WTC11 (cell line): ENCODE measurements around the gene SPAG9. TPM values are rescaled to one million over a fixed set of nuclear protein-coding genes. Genes with fewer than 3 reads are reported as not detected.

Experiments used
- CBFB ChIP-seq: sonication (generic); formaldehyde crosslinking; IDR thresholded peaks from 2 replicates; pipeline ENCODE4 v1.8.1; 2022; ENCODE audit warnings: mild to moderate bottlenecking, low read depth, missing genetic modification reagents
- E2F5 ChIP-seq: sonication (generic); formaldehyde crosslinking; IDR thresholded peaks from 2 replicates; pipeline ENCODE4 v1.8.1; 2022; ENCODE audit warnings: mild to moderate bottlenecking, moderate library complexity, missing genetic modification reagents
- EMX1 ChIP-seq: fragments of 250-450 bp; sonication (Bioruptor Pico); IDR thresholded peaks from 2 replicates; pipeline ENCODE4 v1.8.0; 2021; ENCODE audit warnings: mild to moderate bottlenecking
- ESRRA ChIP-seq: sonication (generic); formaldehyde crosslinking; IDR thresholded peaks from 2 replicates; pipeline ENCODE4 v1.8.1; 2022; ENCODE audit warnings: mild to moderate bottlenecking, missing genetic modification reagents, borderline replicate concordance
- ETV6 ChIP-seq: sonication (generic); formaldehyde crosslinking; IDR thresholded peaks from 2 replicates; pipeline ENCODE4 v1.8.1; 2022; ENCODE audit warnings: mild to moderate bottlenecking, missing genetic modification reagents
- FOXP4 ChIP-seq: sonication (generic); formaldehyde crosslinking; IDR thresholded peaks from 2 replicates; pipeline ENCODE4 v1.8.0; 2022; ENCODE audit warnings: mild to moderate bottlenecking, missing genetic modification reagents
- GABPB1 ChIP-seq: sonication (generic); formaldehyde crosslinking; IDR thresholded peaks from 2 replicates; pipeline ENCODE4 v1.8.1; 2023; ENCODE audit warnings: mild to moderate bottlenecking, missing genetic modification reagents
- GTF2I ChIP-seq: fragments of 250-450 bp; sonication (Bioruptor Pico); conservative IDR thresholded peaks from 2 replicates; pipeline ENCODE4 v1.4.0; 2021; ENCODE audit warnings: mild to moderate bottlenecking
- IRF1 ChIP-seq: sonication (generic); formaldehyde crosslinking; IDR thresholded peaks from 2 replicates; pipeline ENCODE4 v1.8.0; 2023; ENCODE audit warnings: missing genetic modification reagents
- MAX ChIP-seq: sonication (generic); formaldehyde crosslinking; IDR thresholded peaks from 2 replicates; pipeline ENCODE4 v1.8.0; 2022; ENCODE audit warnings: mild to moderate bottlenecking, missing genetic modification reagents
- MYBL2 ChIP-seq: sonication (generic); formaldehyde crosslinking; IDR thresholded peaks from 2 replicates; pipeline ENCODE4 v1.8.1; 2023; ENCODE audit warnings: mild to moderate bottlenecking, moderate library complexity, missing genetic modification reagents
- NFE2L1 ChIP-seq: sonication (generic); formaldehyde crosslinking; IDR thresholded peaks from 2 replicates; pipeline ENCODE4 v1.8.1; 2023; ENCODE audit warnings: missing genetic modification reagents
- NR1H2 ChIP-seq: sonication (generic); formaldehyde crosslinking; IDR thresholded peaks from 2 replicates; pipeline ENCODE4 v1.9.0; 2021; ENCODE audit warnings: mild to moderate bottlenecking, moderate library complexity, missing genetic modification reagents
- NR2C2 ChIP-seq: sonication (generic); formaldehyde crosslinking; IDR thresholded peaks from 2 replicates; pipeline ENCODE4 v1.8.0; 2022; ENCODE audit warnings: mild to moderate bottlenecking, missing genetic modification reagents
- SMAD4 ChIP-seq: sonication (generic); formaldehyde crosslinking; IDR thresholded peaks from 2 replicates; pipeline ENCODE4 v1.8.0; 2022; ENCODE audit warnings: mild to moderate bottlenecking, missing genetic modification reagents
- SOX15 ChIP-seq: fragments of 250-450 bp; sonication (Bioruptor Pico); IDR thresholded peaks from 2 replicates; pipeline ENCODE4 v1.9.0; 2021; ENCODE audit warnings: mild to moderate bottlenecking
- TEAD1 ChIP-seq: sonication (generic); formaldehyde crosslinking; IDR thresholded peaks from 2 replicates; pipeline ENCODE4 v1.8.0; 2022; ENCODE audit warnings: mild to moderate bottlenecking, missing genetic modification reagents
- USF2 ChIP-seq: sonication (generic); formaldehyde crosslinking; IDR thresholded peaks from 2 replicates; pipeline ENCODE4 v1.8.1; 2023; ENCODE audit warnings: mild to moderate bottlenecking, missing genetic modification reagents, moderate library complexity
- ZNF121 ChIP-seq: sonication (generic); formaldehyde crosslinking; IDR thresholded peaks from 2 replicates; pipeline ENCODE4 v1.8.0; 2023; ENCODE audit warnings: missing genetic modification reagents
- ZNF219 ChIP-seq: sonication (generic); formaldehyde crosslinking; IDR thresholded peaks from 2 replicates; pipeline ENCODE4 v1.8.0; 2023; ENCODE audit warnings: missing genetic modification reagents, mild to moderate bottlenecking, borderline replicate concordance
- ZNF281 ChIP-seq: sonication (generic); formaldehyde crosslinking; IDR thresholded peaks from 2 replicates; pipeline ENCODE4 v1.8.0; 2023; ENCODE audit warnings: mild to moderate bottlenecking, missing genetic modification reagents
- ZNF416 ChIP-seq: fragments of 250-450 bp; sonication (Bioruptor Pico); IDR thresholded peaks from 2 replicates; pipeline ENCODE4 v1.9.0; 2021; ENCODE audit warnings: mild to moderate bottlenecking, inconsistent platforms
- ZNF532 ChIP-seq: fragments of 250-450 bp; sonication (Bioruptor Pico); IDR thresholded peaks from 2 replicates; pipeline ENCODE4 v1.9.0; 2021; ENCODE audit warnings: mild to moderate bottlenecking, borderline replicate concordance
- ZNF671 ChIP-seq: fragments of 250-450 bp; sonication (Bioruptor Pico); IDR thresholded peaks from 2 replicates; pipeline ENCODE4 v1.8.0; 2021; ENCODE audit warnings: mild to moderate bottlenecking
- total RNA-seq: library from RNA; stranded (reverse); gene quantifications from 3 replicates; pipeline ENCODE4 v1.2.3, GENCODE V29; 2021

SPAG9 gene
- total RNA-seq, 1 experiment from 2014 or later = 51.9 TPM

- TF ChIP-seq TEAD1 (CRISPR knock-in tag) (peak; percentile 96), ZNF121 (no peak), ESRRA (CRISPR knock-in tag) (no peak), ZNF416 (CRISPR knock-in tag) (no peak), MYBL2 (CRISPR knock-in tag) (peak; percentile 93), ETV6 (peak; percentile 89), SOX15 (CRISPR knock-in tag) (no peak), ZNF219 (CRISPR knock-in tag) (no peak), NFE2L1 (CRISPR knock-in tag) (peak; percentile 48), EMX1 (no peak), SMAD4 (CRISPR knock-in tag) (no peak), GABPB1 (CRISPR knock-in tag) (peak; percentile 96), E2F5 (CRISPR knock-in tag) (0 out of 2 replicates have a peak, but pooled peaks have one; percentile 51), MAX (CRISPR knock-in tag) (peak; percentile 99), FOXP4 (CRISPR knock-in tag) (peak; percentile 85; the same call in 1 of the 2 replicates), ZNF671 (no peak), IRF1 (CRISPR knock-in tag) (0 out of 2 replicates have a peak, but pooled peaks have one; percentile 60), NR1H2 (CRISPR knock-in tag) (no peak), CBFB (no peak), ZNF532 (0 out of 2 replicates have a peak, but pooled peaks have one; percentile 72), NR2C2 (CRISPR knock-in tag) (no peak), USF2 (CRISPR knock-in tag) (peak; percentile 90), GTF2I (CRISPR knock-in tag) (no peak), ZNF281 (CRISPR knock-in tag) (0 out of 2 replicates have a peak, but pooled peaks have one; percentile 75)
Observed at GRCh38 chr17:51153210-51154072, 32.8 kb upstream of the SPAG9 start, which contains the start of gene NME1 (continued).
